NCI-H82 treated with DMSO at 0.1 percent for 48 hours (cell line): ENCODE data around the gene HKDC1.
"Not testable (repeated sequence)": the region's sequence is repeated elsewhere in the genome, so short reads cannot be mapped to it uniquely, and the experiment has no call there.

Experiments
- DNase-seq: peaks from one replicate; lab custom pipeline; 2025; ENCODE audit not compliant: unreplicated experiment; lab: John Stamatoyannopoulos, UW

Gene HKDC1

DNA sequence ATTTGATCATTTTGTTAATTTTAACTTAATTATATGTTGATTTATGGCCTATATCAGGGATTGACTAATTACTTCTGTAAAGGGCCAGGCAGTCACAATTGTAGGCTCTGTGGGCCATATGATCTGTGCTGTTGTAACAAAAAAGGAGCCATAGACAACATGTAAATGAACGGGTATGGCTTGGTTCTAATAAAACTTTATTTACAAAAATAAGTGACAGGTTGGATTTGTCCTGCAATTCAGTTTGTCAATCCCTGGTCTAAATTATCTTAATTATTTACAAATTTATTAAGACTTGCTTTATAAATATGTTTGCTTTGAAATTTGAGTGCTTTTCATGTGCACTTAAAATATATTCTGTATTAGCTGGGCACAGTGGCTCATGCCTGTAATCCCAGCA is 55.3 kb downstream of the HKDC1 start:
- no peak for DNase-seq

DNA sequence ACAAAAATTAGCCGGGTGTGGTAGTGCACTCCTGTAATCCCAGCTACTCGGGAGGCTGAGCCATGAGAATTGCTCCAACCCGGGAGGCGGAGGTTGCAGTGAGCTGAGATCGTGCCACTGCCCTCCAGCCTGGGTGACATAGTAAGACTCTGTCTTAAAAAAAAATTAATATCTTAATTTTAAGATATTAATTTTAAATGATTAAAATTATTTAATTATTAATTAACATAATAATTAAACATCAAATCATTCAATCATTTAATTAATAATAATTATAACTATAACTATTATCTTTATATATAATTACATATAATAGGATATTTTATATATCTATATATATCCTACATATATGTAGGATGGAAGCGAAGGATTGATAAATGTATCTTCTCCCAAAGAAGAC is 56.4 kb downstream of the HKDC1 start:
- no peak for DNase-seq

- no peak for DNase-seq
These were observed 58.4 kb downstream of the HKDC1 start, which contains the start of gene HK1 for GRCh38 chr10:69278446-69278963. HK1 (plus strand) TSS chr10:69278496.

- DNase-seq: no peak
These were observed 59.0 kb downstream of the HKDC1 start for GRCh38 chr10:69279110-69279509.

- no peak for DNase-seq
These were observed 61.6 kb downstream of the HKDC1 start for GRCh38 chr10:69281507-69282413.

DNA sequence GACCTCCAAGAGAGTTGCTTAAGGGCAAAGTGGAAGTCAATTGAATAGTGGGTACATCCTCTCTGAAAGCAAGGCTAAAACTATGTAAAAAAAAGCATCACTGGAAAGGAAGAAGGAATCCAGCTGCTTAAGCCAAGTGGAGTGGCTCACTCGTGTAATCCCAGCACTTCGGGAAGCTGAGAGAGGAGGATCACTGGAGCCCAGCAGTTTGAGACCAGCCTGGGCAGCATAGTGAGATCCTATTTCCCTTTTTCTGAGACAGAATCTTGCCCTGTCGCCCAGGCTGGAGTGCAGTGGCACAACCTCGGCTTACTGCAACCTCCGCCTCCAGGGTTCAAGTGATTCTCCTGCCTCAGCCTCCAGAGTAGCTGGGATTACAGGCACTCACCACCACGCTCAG is 64.3 kb downstream of the HKDC1 start:
- not testable (repeated sequence) for DNase-seq

- no peak for DNase-seq
These were observed 65.6 kb downstream of the HKDC1 start for GRCh38 chr10:69285699-69286098.

GRCh38 chr10:69287181-69287580 is 67.0 kb downstream of the HKDC1 start:
- DNase-seq: no peak

- no peak for DNase-seq
These were observed 70.9 kb downstream of the HKDC1 start for GRCh38 chr10:69290993-69291392.

DNA sequence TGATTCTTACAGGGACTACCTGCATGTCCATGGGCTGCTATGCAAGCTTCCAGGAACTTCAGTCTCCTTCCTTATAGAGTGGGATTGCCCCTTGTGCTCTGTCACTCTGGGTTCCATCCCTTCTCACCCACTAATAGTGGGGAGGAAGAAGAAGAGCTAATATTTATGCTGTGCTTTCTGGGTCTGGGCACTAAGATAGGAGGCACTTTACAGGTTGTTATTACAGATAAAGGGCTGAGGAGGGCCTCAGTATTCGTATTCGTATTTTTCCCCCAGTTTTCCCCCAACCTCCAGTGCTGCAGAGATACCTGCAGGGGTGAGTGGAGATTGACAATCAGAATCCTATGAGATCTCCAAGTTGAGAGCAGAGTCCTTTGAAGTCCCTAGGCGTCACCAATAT is 72.3 kb downstream of the HKDC1 start:
- no peak for DNase-seq

DNA sequence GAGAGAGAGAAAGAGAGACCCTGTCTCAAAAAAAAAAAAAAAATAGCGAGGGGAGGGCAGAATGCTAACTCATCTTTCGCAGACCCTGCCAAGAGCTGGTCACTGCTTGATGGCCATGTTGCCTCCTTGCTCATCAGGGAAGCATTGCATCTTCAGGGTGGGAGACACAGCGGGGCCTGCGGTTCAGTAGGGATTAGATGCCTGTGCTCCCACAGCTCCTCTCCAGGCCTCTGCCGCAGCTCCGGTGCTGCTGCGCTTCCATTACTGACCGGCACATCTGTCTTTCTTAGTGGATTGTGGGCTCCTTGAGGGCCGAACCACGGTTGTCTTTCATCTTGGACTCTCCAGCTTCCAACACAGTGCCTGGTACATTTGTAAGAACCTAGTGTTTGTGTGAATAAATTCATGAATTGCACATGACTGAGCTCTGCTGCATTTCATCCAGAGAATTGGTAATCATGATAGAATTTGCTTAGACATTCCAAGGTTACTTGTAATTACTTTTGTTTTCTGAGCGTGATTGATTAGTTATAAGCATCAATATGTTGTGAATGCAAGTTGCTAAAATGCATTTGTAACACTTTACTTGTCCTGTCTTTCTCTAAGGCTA is 75.0 kb downstream of the HKDC1 start:
- DNase-seq: no peak

- no peak for DNase-seq
These were observed 83.5 kb downstream of the HKDC1 start for GRCh38 chr10:69303632-69304051.

GRCh38 chr10:69306421-69306820 is 86.3 kb downstream of the HKDC1 start:
- DNase-seq: no peak

GRCh38 chr10:69307434-69307833 is 87.3 kb downstream of the HKDC1 start:
- DNase-seq: no peak

GRCh38 chr10:69308304-69308703 is 88.2 kb downstream of the HKDC1 start:
- DNase-seq: not testable (repeated sequence)

DNA sequence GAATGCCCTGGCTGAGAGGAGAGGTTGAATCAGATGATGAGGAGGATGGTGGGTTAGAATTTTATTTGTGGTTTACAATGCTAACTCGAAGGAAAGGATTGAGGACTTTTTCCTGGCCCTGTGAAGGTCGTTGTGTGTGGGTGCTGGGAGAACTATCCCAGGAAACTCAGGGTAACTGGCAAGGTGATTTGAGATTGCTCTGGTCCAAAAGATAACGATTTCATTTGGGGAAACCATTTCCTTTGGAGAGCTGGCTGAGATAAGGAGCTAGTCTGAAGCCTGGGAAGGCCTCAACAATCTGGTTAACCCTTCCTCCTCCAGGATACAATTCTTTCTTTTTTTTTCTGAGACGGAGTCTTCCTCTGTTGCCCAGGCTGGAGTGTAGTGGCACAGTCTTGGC is 91.2 kb downstream of the HKDC1 start:
- no peak for DNase-seq

DNA sequence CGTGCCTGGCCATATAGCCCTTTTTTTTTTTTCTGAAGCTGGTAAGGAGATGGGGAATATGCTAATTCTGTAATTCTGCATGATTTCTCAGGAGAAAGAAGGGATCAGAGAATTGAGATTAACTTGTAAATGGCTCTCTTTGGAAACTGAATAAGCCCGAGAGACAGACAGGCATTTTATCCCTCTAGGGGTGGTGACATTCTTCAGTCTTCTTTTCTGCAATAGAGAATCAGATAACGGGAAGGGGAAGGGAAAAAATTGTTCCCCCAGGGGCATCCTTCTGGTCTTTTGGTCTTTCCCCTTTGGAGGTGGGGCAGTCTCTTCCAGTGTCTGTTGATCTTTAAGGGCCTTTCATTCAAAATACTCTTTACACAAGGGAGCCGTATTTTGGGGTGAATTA is 92.4 kb downstream of the HKDC1 start:
- DNase-seq: no peak

- no peak for DNase-seq
These were observed 95.0 kb downstream of the HKDC1 start for GRCh38 chr10:69315100-69315542.

- no peak for DNase-seq
These were observed 95.6 kb downstream of the HKDC1 start for GRCh38 chr10:69315610-69316312.

DNA sequence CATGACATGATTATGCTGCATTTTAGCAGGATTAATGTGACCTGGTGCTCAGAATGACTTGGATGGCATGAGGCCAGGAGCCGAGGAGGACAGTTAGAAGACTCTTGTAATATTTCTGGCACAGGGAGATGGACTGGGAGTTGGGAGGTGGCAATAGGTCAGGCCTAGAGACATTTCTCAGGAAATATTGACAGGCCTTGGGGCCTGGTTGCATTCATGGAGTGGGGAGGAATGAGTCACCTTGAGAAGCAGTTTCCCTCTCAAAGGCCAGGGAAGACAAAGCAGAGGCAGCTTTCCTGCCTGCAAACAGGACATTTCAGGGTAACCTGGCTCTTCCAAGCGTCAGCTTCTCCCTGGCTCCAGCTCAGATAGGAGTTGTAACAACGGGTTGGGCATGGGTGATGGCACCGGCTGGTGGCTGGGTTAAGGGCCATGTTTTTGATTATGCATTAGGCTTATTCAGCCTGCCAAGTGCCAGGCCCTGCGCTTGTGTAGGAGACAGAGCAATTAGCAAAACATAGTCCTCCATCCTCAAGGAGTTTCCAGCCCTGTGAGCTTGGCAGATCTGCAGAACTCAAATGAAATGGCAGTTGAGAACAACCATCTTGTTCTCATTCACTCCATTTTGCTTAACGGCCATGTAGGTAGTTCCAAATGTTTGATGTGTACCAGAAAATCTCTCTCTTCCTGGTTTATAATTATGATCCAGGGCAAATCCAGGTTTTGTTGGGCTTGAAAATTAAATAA is 96.4 kb downstream of the HKDC1 start:
- DNase-seq: no peak
